Effector memory CD8-positive, alpha-beta T cell (primary cell): ENCODE data around the gene MPPED2.
A peak's percentile ranks its signal among the peaks of the same experiment; 100 is the strongest.

Experiments
- ATAC-seq: fragments of 150-1000 bp; cut with Tn5 transposase; replicated peaks from 2 replicates; pipeline ENCODE4 v1.10.0; 2021; ENCODE audit warnings: mild to moderate bottlenecking, moderate library complexity
- DNase-seq, 3 experiments: peaks; one replicate each; pipeline ENCODE4 v3.0.0; 2021
- H3K27ac Mint-ChIP-seq, 2 donors: one replicate each; pipeline ENCODE4 v1.8.0; 2022; ENCODE audit warnings: mild to moderate bottlenecking in 2 of 2, mixed read lengths in 2 of 2, moderate library complexity in 2 of 2
- H3K27me3 Mint-ChIP-seq, 2 donors: one replicate each; pipeline ENCODE4 v1.8.0; 2022; ENCODE audit warnings: mixed read lengths in 2 of 2
- H3K36me3 Mint-ChIP-seq: one replicate; pipeline ENCODE4 v1.8.0; 2022; ENCODE audit warnings: mild to moderate bottlenecking, moderate library complexity, mixed read lengths; ENCODE audit not compliant: insufficient read depth
- H3K4me1 Mint-ChIP-seq, 2 donors: one replicate each; pipeline ENCODE4 v1.8.0; 2022; ENCODE audit warnings: low read depth in 2 of 2, mixed read lengths in 2 of 2
- H3K4me3 Mint-ChIP-seq, 2 donors: one replicate each; pipeline ENCODE4 v1.8.0; 2022; ENCODE audit warnings: mild to moderate bottlenecking in 2 of 2, mixed read lengths in 2 of 2, moderate library complexity in 2 of 2
- H3K9me3 Mint-ChIP-seq, 2 donors: one replicate each; pipeline ENCODE4 v1.8.0; 2022; ENCODE audit warnings: mixed read lengths in 2 of 2
- total RNA-seq, 9 experiments: gene quantifications; one replicate each; lab custom pipeline; 2026; lab: John Stamatoyannopoulos, UW

The MPPED2 gene
- 0 to 1.3 (median 0.10) reads per million in 9 experiments for total RNA-seq

GRCh38 chr11:30586251-30587144, at the start of gene MPPED2:
MPPED2 (minus strand) TSS chr11:30586353; CDS start chr11:30580373, 5,980 bp downstream.
- no peaks in the 10 kb centered on the region for H3K36me3 Mint-ChIP-seq
- H3K9me3 Mint-ChIP-seq = peaks cover 0 to 6% of the 10 kb centered on the region in 2 donors
- H3K27me3 Mint-ChIP-seq = peaks cover 29 to 40% of the 10 kb centered on the region in 2 donors
- peak in 1 of 3 experiments; percentile 7 for DNase-seq
- H3K27ac Mint-ChIP-seq = no peak within 1 kb of the TSS
- H3K4me1 Mint-ChIP-seq = peaks cover 0 to 5% of the 10 kb centered on the region in 2 donors
- peak; percentile 82 for ATAC-seq
- peak within 1 kb of the TSS; percentile 31 to 51 for H3K4me3 Mint-ChIP-seq

DNA sequence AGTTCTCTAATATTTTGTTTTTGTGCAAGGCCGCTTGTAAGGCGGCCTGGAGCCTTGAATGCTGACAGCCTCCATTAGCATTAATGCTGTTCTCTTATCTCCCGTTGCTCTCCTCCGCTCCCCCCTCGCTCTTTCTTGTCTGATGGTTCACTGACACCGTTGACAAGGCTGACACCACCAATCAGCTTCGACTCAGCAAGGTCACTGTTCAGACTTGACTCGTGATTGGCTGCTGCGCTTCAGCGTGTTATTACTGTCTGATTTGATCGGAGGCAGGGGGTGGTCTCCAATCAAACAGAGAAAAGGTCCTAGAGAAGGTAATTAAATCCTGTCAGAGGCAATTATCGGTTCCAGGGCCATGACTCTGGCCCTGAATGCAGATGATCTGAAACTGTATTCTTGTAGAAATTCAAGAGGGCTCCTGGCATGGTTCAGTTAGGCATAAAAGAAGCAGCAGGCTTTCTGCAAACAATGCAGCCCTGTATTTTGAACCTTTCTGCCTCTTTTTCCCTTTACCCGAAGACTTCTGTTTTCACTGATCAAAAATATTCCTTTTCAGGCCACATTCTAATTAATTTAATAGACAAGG, 49.3 kb upstream of the MPPED2 start:
- H3K4me1 Mint-ChIP-seq = no peaks in the 10 kb centered on the region
- DNase-seq = no peak

GRCh38 chr11:30631148-30631547, 45.0 kb upstream of the MPPED2 start:
- Mint-ChIP-seq H3K27me3 (no peaks in the 10 kb centered on the region), H3K4me3 (no peak overlapping the region), H3K9me3 (peaks cover 6 to 7% of the 10 kb centered on the region in 2 donors), H3K4me1 (no peaks in the 10 kb centered on the region), H3K27ac (no peak overlapping the region), H3K36me3 (no peaks in the 10 kb centered on the region)
- no peak for ATAC-seq
- DNase-seq = no peak

More for the DNA sequence above, 49.3 kb upstream of the MPPED2 start:
- Mint-ChIP-seq H3K4me3 (no peak overlapping the region), H3K9me3 (peaks cover 4 to 6% of the 10 kb centered on the region in 2 donors), H3K27me3 (no peaks in the 10 kb centered on the region), H3K27ac (no peak overlapping the region), H3K36me3 (no peaks in the 10 kb centered on the region)
- no peak for ATAC-seq

DNA sequence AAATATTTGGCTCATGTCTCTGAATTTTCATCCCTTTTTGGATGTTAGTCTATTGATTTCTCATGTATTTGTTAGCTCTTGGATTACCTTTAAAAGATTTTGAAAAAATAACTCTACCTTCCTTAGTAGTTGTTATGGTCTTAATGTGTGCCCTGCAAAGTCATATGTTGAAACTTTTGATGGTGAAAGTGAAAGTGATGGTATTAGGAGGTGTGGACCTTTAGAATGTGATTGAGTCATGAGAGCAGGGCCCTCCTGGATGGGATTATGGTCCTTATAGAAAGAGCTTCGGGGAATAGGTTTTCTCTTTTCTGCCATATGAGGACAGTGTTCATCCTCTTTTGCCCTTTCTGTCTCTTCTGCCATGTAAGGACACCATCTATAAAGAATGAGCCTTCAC, 33.6 kb upstream of the MPPED2 start:
- ATAC-seq (no peak), DNase-seq (no peak)
- H3K36me3 Mint-ChIP-seq = no peaks in the 10 kb centered on the region
- H3K4me1 Mint-ChIP-seq = no peaks in the 10 kb centered on the region
- peaks cover 0 to 9% of the 10 kb centered on the region in 2 donors for H3K9me3 Mint-ChIP-seq
- H3K27me3 Mint-ChIP-seq = no peaks in the 10 kb centered on the region
- no peak overlapping the region for H3K4me3 Mint-ChIP-seq
- H3K27ac Mint-ChIP-seq = no peak overlapping the region

GRCh38 chr11:30617762-30618161, 31.6 kb upstream of the MPPED2 start:
- Mint-ChIP-seq H3K9me3 (peaks cover 0 to 9% of the 10 kb centered on the region in 2 donors), H3K4me1 (no peaks in the 10 kb centered on the region), H3K27me3 (no peaks in the 10 kb centered on the region), H3K36me3 (no peaks in the 10 kb centered on the region), H3K4me3 (no peak overlapping the region), H3K27ac (no peak overlapping the region)
- DNase-seq = no peak
- ATAC-seq = no peak

DNA sequence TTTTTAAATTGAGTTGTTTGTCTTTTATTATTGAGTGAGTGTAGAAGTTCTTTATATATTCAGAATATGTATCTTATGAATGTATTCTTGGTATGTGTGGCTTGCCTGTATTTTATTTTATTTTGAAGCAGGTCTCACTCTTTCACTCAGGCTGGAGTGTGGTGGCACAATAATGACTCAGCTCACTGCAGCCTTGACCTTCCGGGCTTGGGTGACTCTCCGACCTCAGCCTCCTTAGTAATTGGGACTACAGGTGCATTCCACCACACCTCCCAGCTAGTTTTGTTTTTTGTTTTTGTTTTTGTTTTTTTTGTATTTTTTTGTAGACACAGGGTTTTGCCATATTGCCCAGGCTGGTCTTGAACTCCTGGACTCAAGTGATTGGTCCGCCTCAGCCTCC, 24.5 kb upstream of the MPPED2 start:
- Mint-ChIP-seq H3K27ac (no peak overlapping the region), H3K4me1 (no peaks in the 10 kb centered on the region), H3K9me3 (peaks cover 0 to under 1% of the 10 kb centered on the region in 2 donors), H3K36me3 (no peaks in the 10 kb centered on the region), H3K4me3 (no peak overlapping the region), H3K27me3 (no peaks in the 10 kb centered on the region)
- no peak for ATAC-seq
- DNase-seq = no peak

DNA sequence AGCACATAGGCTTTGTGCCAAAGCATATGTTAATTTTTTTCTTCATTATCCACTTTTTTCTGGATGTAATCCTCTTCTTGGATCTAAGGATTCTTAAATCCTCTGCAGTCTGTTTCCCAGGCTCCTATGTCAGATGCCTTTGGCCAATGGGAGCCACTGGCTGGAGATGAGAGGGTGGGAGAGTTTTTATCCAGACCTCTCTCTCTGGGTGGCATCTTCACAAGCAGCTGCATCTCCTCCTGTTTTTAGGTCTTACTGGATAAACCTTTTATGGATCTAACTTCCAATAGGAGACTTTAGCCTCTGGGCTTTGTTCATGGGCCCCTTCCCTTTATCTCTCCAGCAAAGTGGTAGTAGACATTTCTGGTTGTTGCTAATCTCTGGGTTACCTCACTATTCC, 22.4 kb upstream of the MPPED2 start:
- no peaks in the 10 kb centered on the region for H3K27me3 Mint-ChIP-seq
- ATAC-seq = no peak
- no peak overlapping the region for H3K27ac Mint-ChIP-seq
- no peak for DNase-seq
- H3K4me3 Mint-ChIP-seq = no peak overlapping the region
- H3K9me3 Mint-ChIP-seq = peaks cover 0 to 3% of the 10 kb centered on the region in 2 donors
- H3K36me3 Mint-ChIP-seq = peaks cover 1% of the 10 kb centered on the region
- no peaks in the 10 kb centered on the region for H3K4me1 Mint-ChIP-seq

- H3K36me3 Mint-ChIP-seq = peaks cover 2% of the 10 kb centered on the region
- no peak for DNase-seq
- ATAC-seq = no peak
- no peak overlapping the region for H3K27ac Mint-ChIP-seq
- H3K27me3 Mint-ChIP-seq = no peaks in the 10 kb centered on the region
- H3K4me1 Mint-ChIP-seq = no peaks in the 10 kb centered on the region
- no peak overlapping the region for H3K4me3 Mint-ChIP-seq
- H3K9me3 Mint-ChIP-seq = peaks cover 0 to 4% of the 10 kb centered on the region in 2 donors
Measured at GRCh38 chr11:30605036-30605605, 19.0 kb upstream of the MPPED2 start.

DNA sequence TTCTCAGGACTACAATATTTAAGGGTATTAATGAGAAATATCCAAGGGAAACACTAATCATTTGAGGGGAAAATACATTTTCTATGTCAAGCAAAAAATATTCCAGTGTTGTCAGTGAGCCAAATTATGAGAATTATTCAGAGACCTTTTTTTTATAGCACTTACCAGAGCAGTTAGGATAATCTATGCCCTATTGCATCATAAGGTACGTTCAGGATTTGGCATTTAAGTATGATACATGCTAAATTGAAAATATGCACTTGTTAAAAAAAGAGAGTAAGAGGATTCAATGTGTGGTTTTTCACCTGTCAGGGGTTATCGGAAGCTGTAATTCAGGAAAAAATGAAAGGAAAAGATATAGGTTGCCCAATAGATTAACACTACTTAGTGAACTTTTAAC, 17.2 kb upstream of the MPPED2 start:
- peaks cover 2% of the 10 kb centered on the region for H3K36me3 Mint-ChIP-seq
- no peak overlapping the region for H3K27ac Mint-ChIP-seq
- H3K27me3 Mint-ChIP-seq = no peaks in the 10 kb centered on the region
- no peak overlapping the region for H3K4me3 Mint-ChIP-seq
- no peak for ATAC-seq
- no peaks in the 10 kb centered on the region for H3K4me1 Mint-ChIP-seq
- H3K9me3 Mint-ChIP-seq = peaks cover 0 to 4% of the 10 kb centered on the region in 2 donors
- DNase-seq = no peak

DNA sequence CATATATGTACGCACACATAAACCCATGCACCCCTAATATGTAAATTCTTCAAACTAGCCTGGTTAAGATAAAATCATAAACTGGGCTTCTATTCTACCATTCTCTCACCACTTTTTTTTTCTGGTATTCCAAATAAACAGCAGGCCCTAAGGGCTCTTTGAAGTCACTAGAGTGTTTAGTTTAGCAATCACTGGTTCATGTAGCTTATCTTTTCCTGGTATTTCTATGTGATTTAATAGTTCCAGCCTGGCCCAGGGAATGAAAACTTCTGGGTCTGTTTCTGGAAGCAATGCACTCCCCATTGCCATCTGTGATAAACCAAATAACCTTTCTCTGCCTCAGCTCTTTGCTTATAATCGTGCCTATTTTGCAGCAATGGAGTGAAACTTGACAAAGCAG, 10.7 kb upstream of the MPPED2 start:
- ATAC-seq = no peak
- Mint-ChIP-seq H3K4me3 (no peak overlapping the region), H3K9me3 (no peaks in the 10 kb centered on the region), H3K27ac (no peak overlapping the region), H3K4me1 (no peaks in the 10 kb centered on the region), H3K27me3 (no peaks in the 10 kb centered on the region), H3K36me3 (no peaks in the 10 kb centered on the region)
- no peak for DNase-seq

GRCh38 chr11:30595934-30596333, 9.8 kb upstream of the MPPED2 start:
- Mint-ChIP-seq H3K4me1 (no peaks in the 10 kb centered on the region), H3K4me3 (no peak overlapping the region), H3K27me3 (no peaks in the 10 kb centered on the region), H3K27ac (no peak overlapping the region), H3K9me3 (no peaks in the 10 kb centered on the region), H3K36me3 (no peaks in the 10 kb centered on the region)
- DNase-seq = no peak
- no peak for ATAC-seq

DNA sequence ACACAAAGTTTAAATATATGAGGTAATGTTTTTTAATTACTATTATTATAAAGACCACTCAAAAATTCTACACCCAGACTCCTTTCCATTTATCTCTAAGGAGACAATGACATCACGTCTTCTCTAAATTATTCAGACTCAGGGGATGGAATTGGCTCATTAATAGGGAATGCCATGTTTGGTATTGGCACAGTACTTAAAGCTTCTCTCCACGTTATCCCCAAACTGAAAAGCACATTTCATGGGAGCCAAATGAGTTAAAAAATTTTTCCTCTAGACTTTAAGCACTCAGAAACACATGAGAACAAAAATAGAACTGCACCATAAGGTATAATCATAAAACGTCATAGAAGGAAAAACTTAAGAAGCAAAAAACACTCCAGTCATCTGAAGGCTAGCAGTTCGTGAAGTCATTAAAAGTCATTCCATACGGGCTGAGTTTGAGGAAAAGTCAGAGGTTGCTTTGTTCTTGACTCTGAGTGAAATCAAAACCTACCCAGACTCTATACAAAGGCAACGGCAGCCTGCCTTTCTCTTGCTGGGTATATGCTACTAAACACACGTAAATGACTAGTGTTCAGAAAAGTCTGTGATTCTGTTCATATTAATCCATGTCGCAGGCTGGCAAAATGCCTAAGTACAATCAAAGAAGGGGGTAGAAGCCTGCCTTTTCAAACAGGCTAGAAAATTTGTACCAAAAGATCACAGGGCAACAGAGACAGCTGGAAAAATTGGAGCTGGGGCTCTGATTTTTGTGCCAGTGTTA, 8.7 kb upstream of the MPPED2 start:
- H3K4me3 Mint-ChIP-seq = no peak overlapping the region
- no peaks in the 10 kb centered on the region for H3K36me3 Mint-ChIP-seq
- no peaks in the 10 kb centered on the region for H3K9me3 Mint-ChIP-seq
- ATAC-seq (no peak), DNase-seq (no peak)
- no peak overlapping the region for H3K27ac Mint-ChIP-seq
- no peaks in the 10 kb centered on the region for H3K27me3 Mint-ChIP-seq
- H3K4me1 Mint-ChIP-seq = no peaks in the 10 kb centered on the region

DNA sequence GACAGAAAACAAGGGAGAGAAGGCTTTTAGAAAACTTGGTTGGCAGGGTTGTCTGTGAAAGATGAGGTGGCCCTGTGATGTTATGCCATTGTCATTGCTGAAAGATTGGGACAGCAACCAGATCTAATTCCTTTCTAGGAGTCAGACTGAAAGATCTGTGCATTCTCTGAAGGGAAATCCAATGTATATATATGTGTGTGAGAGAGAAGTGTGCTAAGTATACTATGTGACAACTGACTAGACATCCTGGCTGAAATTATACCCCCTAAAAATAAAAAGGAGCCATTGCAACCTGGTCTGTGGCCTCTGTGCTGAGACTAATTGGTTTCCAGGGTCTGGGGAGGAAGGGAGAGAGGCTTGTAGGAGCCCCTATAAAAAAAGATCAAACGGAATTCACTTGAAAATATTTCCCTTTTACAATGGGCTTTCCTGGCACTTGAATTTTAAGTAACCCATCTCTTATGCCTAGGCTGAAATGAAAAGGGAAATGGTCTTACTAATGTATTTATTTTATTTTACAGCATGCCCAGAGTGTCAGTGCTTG, 1.2 kb upstream of the MPPED2 start:
- peaks cover 0 to 4% of the 10 kb centered on the region in 2 donors for H3K9me3 Mint-ChIP-seq
- peaks cover 0 to 5% of the 10 kb centered on the region in 2 donors for H3K4me1 Mint-ChIP-seq
- H3K36me3 Mint-ChIP-seq = no peaks in the 10 kb centered on the region
- DNase-seq = no peak
- peak overlapping the region in 1 of 2 donors; percentile 51 for H3K4me3 Mint-ChIP-seq
- H3K27me3 Mint-ChIP-seq = peaks cover 29 to 40% of the 10 kb centered on the region in 2 donors
- no peak for ATAC-seq
- H3K27ac Mint-ChIP-seq = no peak overlapping the region
